ENCODE results near the gene LBHD2. TPM values are rescaled to one million over a fixed set of nuclear protein-coding genes. Genes with fewer than 3 reads are reported as not detected.
"Not testable (repeated sequence)": the region's sequence is repeated elsewhere in the genome, so short reads cannot be mapped to it uniquely, and the experiment has no call there.

Gene LBHD2
- total RNA-seq, 1 experiment from 2014 or later: not detected

GRCh38 chr14:103104654-103105452 lies 20.8 kb downstream of the LBHD2 start:
- peak; percentile 32 for DNase-seq (ENCODE audit: low read depth)

GRCh38 chr14:103105580-103106150 lies 21.7 kb downstream of the LBHD2 start:
- DNase-seq (ENCODE audit: low read depth): no peak

- DNase-seq (ENCODE audit: low read depth): no peak
Measured at GRCh38 chr14:103107455-103107854, 23.4 kb downstream of the LBHD2 start.

DNA sequence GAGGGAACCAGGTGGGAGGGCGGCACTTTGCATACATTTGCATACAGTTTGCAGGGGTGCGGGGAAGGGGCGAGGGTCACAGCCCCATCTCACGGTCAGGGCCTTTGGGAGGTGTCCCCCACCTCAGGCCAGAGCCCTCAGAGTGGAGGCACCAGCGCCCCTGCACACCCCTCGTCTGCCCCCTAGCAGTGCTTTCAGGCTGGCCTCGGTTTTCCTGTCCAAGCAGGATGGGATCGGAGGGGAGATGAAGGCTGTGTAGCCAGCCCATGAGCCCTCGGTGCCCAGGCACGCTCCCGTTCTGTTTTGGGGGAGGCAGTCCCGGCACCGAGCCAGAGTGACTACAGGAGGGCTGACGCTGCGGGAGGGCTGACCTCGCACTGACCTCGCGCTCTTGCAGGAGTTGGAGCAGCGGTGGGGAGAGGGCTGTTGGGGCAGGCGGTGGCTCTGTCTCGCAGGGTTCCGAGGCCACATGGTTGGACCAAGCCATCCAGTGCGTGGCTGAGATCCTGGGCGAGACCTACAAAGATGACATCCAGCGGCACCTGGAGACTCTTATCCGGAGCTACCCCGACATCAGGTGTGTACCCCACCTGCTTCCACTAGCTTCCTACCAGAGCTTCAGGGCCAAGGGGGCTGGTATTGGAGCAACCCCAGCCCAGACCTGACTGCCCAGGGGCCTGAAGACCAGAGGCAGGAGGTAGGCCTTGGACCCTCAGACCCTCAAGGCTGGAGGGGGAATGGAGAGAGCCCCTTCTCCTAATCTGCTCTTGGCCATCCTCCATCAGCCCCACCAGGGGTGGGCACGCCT lies 24.1 kb downstream of the LBHD2 start:
- DNase-seq (ENCODE audit: low read depth): no peak

DNA sequence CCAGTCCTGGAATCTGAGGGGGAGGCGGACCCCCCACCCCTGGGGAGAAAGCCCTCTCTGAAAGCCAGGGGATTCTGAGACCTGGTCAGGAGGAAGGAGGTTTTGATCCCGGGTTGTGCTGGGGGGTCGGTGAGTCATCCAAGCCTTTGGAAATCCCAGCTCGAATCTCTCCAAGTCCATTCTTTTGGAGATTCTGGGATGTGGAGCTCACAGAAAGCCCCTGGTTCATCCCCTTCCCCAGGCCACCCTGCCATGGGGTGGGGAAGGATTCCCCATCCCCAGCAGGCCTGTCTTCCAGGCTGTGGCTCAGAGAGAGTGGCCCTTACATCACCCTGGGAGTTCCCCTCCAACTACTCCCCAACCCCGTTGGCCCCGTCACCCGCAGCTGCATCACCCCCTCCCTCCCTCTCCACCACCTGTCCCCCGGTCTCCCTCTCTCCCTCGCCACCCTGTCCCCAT lies 24.8 kb downstream of the LBHD2 start:
- peak; percentile 67 for DNase-seq (ENCODE audit: low read depth)

- peak; percentile 90 for DNase-seq (ENCODE audit: low read depth)
Measured at GRCh38 chr14:103109535-103110441, 25.8 kb downstream of the LBHD2 start.

DNA sequence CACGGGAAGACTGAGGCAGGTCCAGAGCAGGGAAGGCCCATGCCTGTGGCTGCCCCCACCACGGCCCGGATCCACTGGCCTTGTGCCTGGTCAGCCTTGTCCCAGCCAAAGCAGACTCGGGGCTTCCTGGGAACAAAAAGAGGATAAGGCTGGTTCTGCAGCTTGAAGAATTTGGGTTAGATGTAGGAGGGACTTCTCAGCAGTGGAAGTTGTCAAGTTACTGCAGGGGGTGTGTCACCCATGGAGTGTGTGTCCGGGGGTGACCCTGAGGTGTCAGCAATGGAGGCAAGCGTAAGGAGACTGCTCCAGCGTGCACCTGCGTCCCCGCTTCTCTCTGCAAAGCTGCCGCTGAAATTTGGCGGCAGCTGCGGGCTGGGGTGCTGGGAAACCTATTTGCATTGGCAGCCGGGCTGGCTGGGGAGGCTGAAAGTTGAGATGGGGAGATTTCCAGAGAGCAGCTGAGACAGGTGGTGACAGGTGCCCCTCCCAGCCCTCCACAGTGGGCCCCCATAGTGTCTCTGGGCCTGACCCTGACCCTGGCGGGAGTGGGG lies 26.7 kb downstream of the LBHD2 start:
- peak; percentile 43 for DNase-seq (ENCODE audit: low read depth)

DNA sequence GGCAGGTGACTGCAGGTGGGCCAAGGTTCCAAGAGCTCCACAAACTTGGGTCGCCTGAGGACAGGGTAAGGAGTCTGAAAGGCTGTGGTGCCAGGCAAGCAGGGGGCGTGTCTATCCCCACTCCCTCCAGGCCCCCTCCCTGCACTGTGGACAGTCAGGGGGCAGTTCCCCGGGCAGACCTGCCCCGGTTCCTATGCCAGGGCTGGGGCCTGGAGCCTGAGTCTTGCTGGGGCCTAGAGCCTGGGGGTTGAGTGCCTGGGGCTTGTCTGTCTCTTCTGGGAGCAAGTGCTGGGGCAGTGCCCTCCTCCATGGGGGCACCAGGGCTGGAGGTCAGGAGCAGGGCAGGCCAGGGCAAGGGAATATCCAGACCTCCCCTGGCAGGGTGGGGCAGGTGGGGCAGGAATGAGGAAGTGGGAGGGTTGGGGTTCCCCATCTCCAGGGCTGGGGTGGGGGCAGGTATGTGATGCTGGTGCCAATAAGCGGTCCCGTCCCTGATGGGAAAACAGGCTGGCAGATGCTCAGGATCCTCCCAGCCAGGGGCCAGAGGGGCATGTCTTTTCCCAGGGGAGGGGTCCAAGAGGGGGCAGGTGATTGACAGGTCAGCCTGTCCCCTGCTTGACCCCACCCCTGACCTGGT lies 27.3 kb downstream of the LBHD2 start:
- peak; percentile 29 for DNase-seq (ENCODE audit: low read depth)

DNA sequence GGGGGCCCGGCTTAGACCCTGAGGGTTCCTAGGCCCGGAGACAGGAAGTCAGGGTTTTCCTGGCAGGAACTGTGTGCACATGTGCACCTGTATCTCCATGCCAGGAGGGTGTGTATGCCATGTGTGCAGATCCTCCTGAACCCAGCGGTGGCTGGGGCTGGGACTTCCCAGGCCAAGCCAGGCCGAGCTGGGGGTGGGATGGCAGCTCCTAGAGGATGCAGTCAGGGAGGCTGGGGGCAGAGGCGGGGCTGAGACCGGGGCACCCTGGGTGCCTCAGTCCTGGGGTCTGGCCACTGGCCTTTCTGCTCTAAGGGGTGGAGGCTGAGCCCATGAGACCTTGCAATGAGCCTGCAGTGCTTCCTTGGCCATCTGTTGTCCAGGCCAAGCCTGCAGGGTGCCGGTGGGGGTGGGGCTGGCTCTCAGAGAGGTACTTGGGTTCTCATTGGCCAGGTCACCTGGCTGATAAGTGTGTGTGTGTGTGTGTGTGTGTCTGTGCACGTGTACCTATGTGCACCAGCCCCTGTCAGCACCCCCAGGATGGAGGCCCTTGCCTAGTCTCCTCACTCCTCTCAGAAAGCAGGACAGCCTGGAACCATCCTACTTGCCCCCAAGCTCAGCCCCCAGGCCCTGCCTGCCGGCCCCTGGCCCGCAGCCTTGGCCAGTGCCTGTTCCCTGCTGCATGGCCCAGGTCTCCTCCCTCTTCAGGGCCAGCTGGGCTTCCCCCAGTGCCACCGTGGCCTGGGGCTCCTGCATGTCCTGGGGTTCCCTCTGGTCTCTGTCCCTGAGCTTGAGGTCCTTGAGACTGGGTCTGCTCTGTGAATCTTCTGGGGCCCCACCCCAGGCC lies 28.6 kb downstream of the LBHD2 start:
- no peak for DNase-seq (ENCODE audit: low read depth)

- DNase-seq (ENCODE audit: low read depth): no peak
Measured at GRCh38 chr14:103113303-103113702, 29.3 kb downstream of the LBHD2 start.

GRCh38 chr14:103113774-103114173 lies 29.8 kb downstream of the LBHD2 start:
- DNase-seq (ENCODE audit: low read depth): no peak

DNA sequence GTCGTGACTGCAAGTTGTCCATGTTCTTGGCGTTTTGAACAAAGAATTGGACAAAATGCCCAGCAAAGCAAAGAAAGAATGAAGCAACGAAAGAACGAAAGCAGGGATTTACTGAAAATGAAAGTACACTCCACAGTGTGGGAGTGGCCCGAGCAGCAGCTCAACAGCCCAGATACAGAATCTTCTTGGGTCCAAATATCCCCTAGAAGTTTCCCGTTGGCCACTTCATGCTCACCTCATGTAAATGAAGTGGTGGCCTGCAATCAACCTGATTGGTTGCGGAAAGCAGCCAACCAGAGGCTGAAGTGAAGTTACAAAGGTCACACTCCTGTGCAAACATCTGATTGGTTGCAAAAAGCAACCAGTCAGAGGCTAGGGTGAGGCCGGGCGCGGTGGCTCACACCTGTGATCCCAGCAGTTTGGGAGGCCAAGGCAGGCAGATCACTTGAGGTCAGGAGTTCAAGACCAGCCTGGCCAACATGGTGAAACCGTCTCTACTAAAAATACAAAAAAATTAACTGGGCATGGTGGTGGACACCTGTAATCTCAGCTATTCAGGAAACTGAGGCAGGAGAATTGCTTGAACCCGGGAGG lies 31.2 kb downstream of the LBHD2 start:
- DNase-seq (ENCODE audit: low read depth): not testable (repeated sequence)

DNA sequence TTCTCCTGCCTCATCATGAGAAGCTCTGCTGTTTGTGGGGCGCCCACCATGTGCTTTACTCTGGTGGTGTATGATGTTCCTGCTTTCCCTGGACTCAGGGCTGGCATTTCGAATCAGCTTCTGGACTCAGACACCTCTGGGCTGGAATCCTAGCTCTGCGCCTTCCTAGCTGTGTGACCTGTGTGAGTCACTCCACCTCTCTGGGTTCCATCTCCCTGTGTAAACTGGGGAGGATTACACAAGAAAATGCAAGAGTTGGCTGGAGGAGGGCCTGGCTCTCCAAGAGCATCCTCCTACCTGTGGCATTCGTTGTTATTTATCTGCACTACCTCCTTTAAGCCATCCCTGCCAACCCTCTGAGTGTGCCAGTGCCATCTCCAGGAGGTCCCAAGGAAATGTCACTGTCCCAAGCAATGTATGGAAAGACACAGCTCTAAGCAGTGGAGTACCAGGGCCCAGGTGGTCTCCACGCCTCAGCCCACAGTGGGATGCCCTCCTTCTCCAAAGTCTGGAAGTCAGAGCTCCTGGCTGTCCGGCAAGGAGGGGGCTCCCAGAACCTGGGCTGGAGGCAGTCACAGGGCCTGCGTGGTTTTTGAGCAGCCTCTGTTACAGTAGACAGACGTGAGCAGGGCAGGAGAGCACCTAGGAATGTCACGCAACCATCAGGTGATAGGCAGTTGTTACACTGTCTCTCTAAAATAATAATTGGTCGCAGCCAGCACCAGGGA lies 32.0 kb downstream of the LBHD2 start:
- DNase-seq (ENCODE audit: low read depth): peak; percentile 36

GRCh38 chr14:103116636-103117035 lies 32.6 kb downstream of the LBHD2 start:
- DNase-seq (ENCODE audit: low read depth): no peak

GRCh38 chr14:103117499-103117898 lies 33.5 kb downstream of the LBHD2 start:
- DNase-seq (ENCODE audit: low read depth): not testable (repeated sequence)

DNA sequence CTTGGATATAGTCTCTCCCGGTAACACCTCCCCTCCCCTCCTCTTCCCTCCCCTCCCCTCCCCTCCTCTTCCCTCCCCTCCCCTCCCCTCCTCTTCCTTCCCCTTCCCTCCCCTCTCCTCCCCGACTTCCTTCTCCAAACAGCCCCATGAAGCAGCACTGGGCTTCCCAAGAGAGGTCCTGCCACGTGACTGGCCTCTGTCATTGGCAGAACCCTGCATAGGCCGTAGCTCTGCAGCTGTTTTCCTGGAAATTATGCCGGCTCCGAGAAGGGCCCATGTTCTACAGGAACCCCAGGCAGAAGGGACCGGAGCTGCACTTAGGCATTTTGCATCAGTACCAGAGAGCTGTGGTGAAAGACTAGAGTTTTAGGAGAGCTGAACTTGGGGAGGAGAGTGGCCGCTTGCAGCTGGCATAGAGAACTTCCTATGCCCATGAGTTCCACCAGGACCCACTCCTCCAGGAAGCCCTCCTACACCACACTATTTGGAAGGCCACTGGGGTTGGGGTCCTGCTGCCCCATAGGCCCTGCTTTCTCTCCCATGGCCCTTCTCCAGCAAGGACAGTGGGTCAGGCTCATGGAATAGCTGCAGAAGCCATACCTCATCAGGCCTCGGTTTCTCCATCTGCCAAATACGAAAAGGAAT lies 34.1 kb downstream of the LBHD2 start:
- DNase-seq (ENCODE audit: low read depth): no peak

- no peak for DNase-seq (ENCODE audit: low read depth)
Measured at GRCh38 chr14:103118663-103119404, 34.8 kb downstream of the LBHD2 start.

Measured in M059J (cell line).